GM20000 (cell line): ENCODE measurements around the gene KIR2DL3.
"Not testable (repeated sequence)": the region's sequence is repeated elsewhere in the genome, so short reads cannot be mapped to it uniquely, and the experiment has no call there.

Experiments
- DNase-seq: peaks from one replicate; pipeline ENCODE4 v3.0.0; 2012; ENCODE audit warnings: low spot score
- CTCF ChIP-seq: IDR thresholded peaks from 2 replicates; pipeline ENCODE4 v1.5.1; 2012; ENCODE audit warnings: mild to moderate bottlenecking, control low read depth; ENCODE audit errors: extremely low read depth, missing control alignments

The KIR2DL3 gene

GRCh38 chr19:54769646-54770045 lies 31.3 kb downstream of the KIR2DL3 start, which contains the start of gene KIR2DL1:
Gene KIR2DL1, plus strand, starts transcription at chr19:54769793. Its CDS starts 58 bp downstream, at chr19:54769851.
- DNase-seq: not testable (repeated sequence)

GRCh38 chr19:54770511-54770910 lies 32.2 kb downstream of the KIR2DL3 start:
- DNase-seq: not testable (repeated sequence)

- DNase-seq: not testable (repeated sequence)
These were observed 33.0 kb downstream of the KIR2DL3 start for GRCh38 chr19:54771018-54771960.

- DNase-seq: not testable (repeated sequence)
These were observed 34.4 kb downstream of the KIR2DL3 start for GRCh38 chr19:54772666-54773065.

GRCh38 chr19:54775095-54775815 lies 36.9 kb downstream of the KIR2DL3 start:
- DNase-seq: not testable (repeated sequence)

GRCh38 chr19:54775830-54776229 lies 37.5 kb downstream of the KIR2DL3 start:
- DNase-seq: not testable (repeated sequence)

GRCh38 chr19:54777851-54778250 lies 39.5 kb downstream of the KIR2DL3 start:
- DNase-seq: not testable (repeated sequence)

GRCh38 chr19:54778896-54779295 lies 40.6 kb downstream of the KIR2DL3 start:
- DNase-seq: not testable (repeated sequence)

GRCh38 chr19:54782916-54783315 lies 44.6 kb downstream of the KIR2DL3 start:
- not testable (repeated sequence) for DNase-seq

GRCh38 chr19:54786091-54786723 lies 47.9 kb downstream of the KIR2DL3 start:
- DNase-seq: not testable (repeated sequence)

GRCh38 chr19:54788154-54788553 lies 49.8 kb downstream of the KIR2DL3 start:
- not testable (repeated sequence) for DNase-seq

- TF ChIP-seq CTCF: no peak
- DNase-seq: no peak
These were observed 52.4 kb downstream of the KIR2DL3 start for GRCh38 chr19:54790711-54791110.

GRCh38 chr19:54791476-54791875 lies 53.2 kb downstream of the KIR2DL3 start:
- TF ChIP-seq CTCF: no peak
- DNase-seq: no peak
